HCT116 (cell line): ENCODE measurements around the gene HK2. TPM values are rescaled to one million over a fixed set of nuclear protein-coding genes. Genes with fewer than 3 reads are reported as not detected.
A peak's percentile ranks its signal among the peaks of the same experiment; 100 is the strongest.

Experiments
- ATAC-seq: fragments of 200-7000 bp; cut with Tn5 transposase; 2 replicates; pipeline ENCODE4 v1.9.1; 2020; ENCODE audit warnings: mild to moderate bottlenecking, moderate library complexity
- BruUV-seq: library from RNA; stranded (reverse); fragments of 400-500 nt; replicated peaks from 2 replicates; lab custom pipeline; 2021; lab: Mats Ljungman, UMichigan
- CTCF ChIA-PET: fragments of 300-600 bp; sonication (Branson Sonifier 250); formaldehyde crosslinking; loops from one replicate; lab custom pipeline; 2021; ENCODE audit warnings: antibody characterized with exemption; lab: Charles Lee
- POLR2A ChIA-PET: fragments of 300-600, 350-600 bp; sonication (Branson Sonifier 250); formaldehyde crosslinking; loops from one replicate; lab custom pipeline; 2021; ENCODE audit warnings: antibody characterized with exemption; lab: Charles Lee
- RAD21 ChIA-PET, 2 experiments: fragments of 300-600 bp; sonication (Branson Sonifier 250); formaldehyde crosslinking; loops; one replicate each; lab custom pipeline; 2023; ENCODE audit warnings: low total read pairs in 2 of 2; ENCODE audit not compliant: uncharacterized antibody in 2 of 2, unreplicated experiment in 2 of 2, low non-redundant PET in 1 of 2; lab: Charles Lee
- DNase-seq: peaks from one replicate; pipeline ENCODE4 v3.0.0-alpha.2; 2010; ENCODE audit warnings: low read depth, low spot score
- H2AFZ ChIP-seq: fragments of 200-600 bp; shearing (Covaris generic), sonication (generic); 2 replicates; pipeline ENCODE4 v1.6.1; 2017; ENCODE audit warnings: low read depth, mixed run types, mixed read lengths, antibody characterized with exemption, low read length; ENCODE audit not compliant: poor library complexity, severe bottlenecking
- H3K27ac ChIP-seq: 2 replicates; pipeline ENCODE4 v1.5.1; 2012; ENCODE audit warnings: low read depth, low read length
- H3K27me3 ChIP-seq: fragments of 200-600 bp; sonication (generic); 2 replicates; pipeline ENCODE4 v1.6.1; 2016; ENCODE audit warnings: mixed run types, low read length, mixed read lengths; ENCODE audit not compliant: insufficient read depth
- H3K36me3 ChIP-seq, 2 experiments: fragments of 200-500 bp in 1 of 2; fragments of 200-600 bp in 1 of 2; sonication (Bioruptor generic) in 1 of 2; sonication (generic) in 1 of 2; 2 replicates each; pipeline versions ENCODE4 v1.5.1 to v1.6.1; 2014 to 2016; ENCODE audit warnings: low read length in 2 of 2, inconsistent platforms in 1 of 2, mixed read lengths in 1 of 2, mixed run types in 1 of 2; ENCODE audit not compliant: insufficient read depth in 2 of 2, control insufficient read depth in 1 of 2
- H3K4me1 ChIP-seq, 2 experiments: fragments of 200-600 bp in 1 of 2; sonication (generic) in 1 of 2; 2 replicates each; pipeline versions ENCODE4 v1.5.1 to v1.6.1; 2012 to 2017; ENCODE audit warnings: low read length in 2 of 2, inconsistent platforms in 1 of 2, mild to moderate bottlenecking in 1 of 2, mixed read lengths in 1 of 2, mixed run types in 1 of 2, moderate library complexity in 1 of 2; ENCODE audit not compliant: insufficient read depth in 2 of 2, control insufficient read depth in 1 of 2
- H3K4me2 ChIP-seq: fragments of 200-600 bp; sonication (generic); 2 replicates; pipeline ENCODE4 v1.6.1; 2017; ENCODE audit warnings: mixed run types, low read length, mixed read lengths
- H3K4me3 ChIP-seq, 2 experiments: fragments of 200-600 bp in 1 of 2; sonication (generic) in 1 of 2; replicated peaks in 1 of 2; 2 replicates each; pipeline ENCODE4 v1.5.1; 2011 to 2016; ENCODE audit warnings: low read length in 2 of 2, control low read depth in 1 of 2, low read depth in 1 of 2, mild to moderate bottlenecking in 1 of 2, mixed read lengths in 1 of 2, mixed run types in 1 of 2
- H3K79me2 ChIP-seq: fragments of 200-600 bp; sonication (generic); 2 replicates; pipeline ENCODE4 v1.6.1; 2017; ENCODE audit warnings: mild to moderate bottlenecking, mixed run types, low read length, moderate library complexity, mixed read lengths; ENCODE audit not compliant: insufficient read depth
- H3K9ac ChIP-seq: fragments of 200-600 bp; sonication (generic); 2 replicates; pipeline ENCODE4 v1.6.1; 2016; ENCODE audit warnings: low read length, mixed read lengths
- H3K9me2 ChIP-seq: fragments of 200-600 bp; sonication (generic), shearing (Covaris generic); 2 replicates; pipeline ENCODE4 v1.6.1; 2017; ENCODE audit warnings: mixed run types, mild to moderate bottlenecking, moderate library complexity; ENCODE audit not compliant: insufficient read depth
- H3K9me3 ChIP-seq, 2 experiments: fragments of 200-500 bp in 1 of 2; fragments of 200-600 bp in 1 of 2; sonication (Bioruptor generic) in 1 of 2; sonication (generic) in 1 of 2; 2 replicates each; pipeline ENCODE4 v1.6.1; 2014 to 2017; ENCODE audit warnings: low read length in 2 of 2, mixed read lengths in 2 of 2, inconsistent platforms in 1 of 2, low read depth in 1 of 2, mild to moderate bottlenecking in 1 of 2, mixed run types in 1 of 2, moderate library complexity in 1 of 2; ENCODE audit not compliant: control insufficient read depth in 1 of 2, insufficient read depth in 1 of 2
- H4K20me1 ChIP-seq: fragments of 200-600 bp; sonication (generic), shearing (Covaris generic); 2 replicates; pipeline ENCODE4 v1.6.1; 2017; ENCODE audit warnings: mixed run types, mild to moderate bottlenecking, moderate library complexity; ENCODE audit not compliant: insufficient read depth
- ELF1 ChIP-seq: IDR thresholded peaks from 2 replicates; pipeline ENCODE4 v1.6.1; 2012; ENCODE audit warnings: low read depth, borderline replicate concordance
- EZH2phosphoT487 ChIP-seq: fragments of 200-600 bp; IDR thresholded peaks from 2 replicates; pipeline ENCODE4 v1.6.1; 2018; ENCODE audit warnings: antibody characterized with exemption, borderline replicate concordance
- JUND ChIP-seq: IDR thresholded peaks from 2 replicates; pipeline ENCODE4 v1.6.1; 2012
- POLR2A ChIP-seq: IDR thresholded peaks from 2 replicates; pipeline ENCODE4 v1.7.0; 2011; ENCODE audit warnings: borderline replicate concordance; ENCODE audit not compliant: insufficient read depth, insufficient read length; ENCODE audit errors: extremely low read depth
- POLR2AphosphoS5 ChIP-seq: IDR thresholded peaks from 2 replicates; pipeline ENCODE4 v1.6.1; 2011; ENCODE audit warnings: mild to moderate bottlenecking, low read depth, low read length, moderate library complexity
- RAD21 ChIP-seq: IDR thresholded peaks from 2 replicates; pipeline ENCODE4 v1.6.1; 2012; ENCODE audit warnings: low read depth, mild to moderate bottlenecking
- SIN3A ChIP-seq: IDR thresholded peaks from 2 replicates; pipeline ENCODE4 v1.6.1; 2012; ENCODE audit warnings: low read depth
- SRF ChIP-seq: IDR thresholded peaks from 2 replicates; pipeline ENCODE4 v1.6.1; 2012; ENCODE audit warnings: low read depth
- intact Hi-C: fragments of 100-400 bp; cut with micrococcal nuclease; formaldehyde crosslinking; loops from 2 replicates; pipeline ENCODE4 v1.10.0; 2022
- total RNA-seq: library from RNA; stranded (reverse); gene quantifications from one replicate; pipeline ENCODE4 v1.2.1, GENCODE V29; 2021; ENCODE audit not compliant: unreplicated experiment
- TF ChIP-seq, protein P1 (sequence below): IDR thresholded peaks from 2 replicates; pipeline ENCODE4 v1.6.1; 2012
- TF ChIP-seq, protein P2 (sequence below): IDR thresholded peaks from 2 replicates; pipeline ENCODE4 v1.6.1; 2011; ENCODE audit warnings: mild to moderate bottlenecking, low read length, moderate library complexity; ENCODE audit not compliant: insufficient replicate concordance; ENCODE audit errors: extremely low read depth
- TF ChIP-seq, protein P3 (sequence below): IDR thresholded peaks from 2 replicates; pipeline ENCODE4 v1.6.1; 2012

The HK2 gene
- total RNA-seq, 1 experiment from 2014 or later: 42.5 TPM

DNA sequence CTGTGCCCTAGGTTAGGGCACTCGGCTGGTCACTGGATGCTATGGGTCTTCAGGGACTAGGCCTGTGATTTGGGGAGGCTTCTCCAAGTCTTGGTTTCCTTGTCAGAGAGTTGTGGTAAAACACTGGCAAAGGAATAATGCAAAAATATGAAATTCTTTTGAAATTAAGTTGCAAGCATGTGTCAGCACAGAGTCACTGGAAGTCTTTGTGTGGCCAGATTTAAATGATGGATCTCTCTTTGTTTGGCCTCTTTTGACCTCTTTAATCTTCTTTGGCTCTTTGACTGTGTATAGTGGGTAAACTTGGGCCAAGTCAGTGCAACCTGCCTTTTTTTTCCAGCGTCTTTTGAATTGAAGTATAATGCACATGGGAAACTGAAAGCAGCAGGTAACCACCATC, 12.1 kb downstream of the HK2 start (continued):
- TF ChIP-seq RAD21 (no peak), POLR2AphosphoS5 (no peak)

GRCh38 chr2:74846481-74846880, 12.6 kb downstream of the HK2 start:
- no peak overlapping the region for H2AFZ ChIP-seq
- no TSS peak for BruUV-seq
- H3K36me3 ChIP-seq: no peaks in the 10 kb centered on the region; a peak in 1 of 4 replicates
- no peaks in the 10 kb centered on the region for H3K27me3 ChIP-seq
- ChIA-PET CTCF (no interaction called here), POLR2A (no interaction called here), RAD21 (no interaction called here)
- no peaks in the 10 kb centered on the region for H3K9me3 ChIP-seq
- no peak overlapping the region for H3K9ac ChIP-seq
- H4K20me1 ChIP-seq: peaks cover 3% of the 10 kb centered on the region; the same call in 1 of the 2 replicates
- no peak overlapping the region for H3K4me3 ChIP-seq
- peak overlapping the region; percentile 76 for H3K4me2 ChIP-seq
- peaks cover 98% of the 10 kb centered on the region for H3K79me2 ChIP-seq
- ATAC-seq: no peak
- no peak for DNase-seq
- intact Hi-C loops: no loop called here
- TF ChIP-seq JUND (no peak), SIN3A (no peak), SRF (no peak), EZH2phosphoT487 (no peak), POLR2A (no peak), ELF1 (no peak)
- TF ChIP-seq, protein P1, sequence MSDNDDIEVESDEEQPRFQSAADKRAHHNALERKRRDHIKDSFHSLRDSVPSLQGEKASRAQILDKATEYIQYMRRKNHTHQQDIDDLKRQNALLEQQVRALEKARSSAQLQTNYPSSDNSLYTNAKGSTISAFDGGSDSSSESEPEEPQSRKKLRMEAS: no peak
- TF ChIP-seq, protein P2, sequence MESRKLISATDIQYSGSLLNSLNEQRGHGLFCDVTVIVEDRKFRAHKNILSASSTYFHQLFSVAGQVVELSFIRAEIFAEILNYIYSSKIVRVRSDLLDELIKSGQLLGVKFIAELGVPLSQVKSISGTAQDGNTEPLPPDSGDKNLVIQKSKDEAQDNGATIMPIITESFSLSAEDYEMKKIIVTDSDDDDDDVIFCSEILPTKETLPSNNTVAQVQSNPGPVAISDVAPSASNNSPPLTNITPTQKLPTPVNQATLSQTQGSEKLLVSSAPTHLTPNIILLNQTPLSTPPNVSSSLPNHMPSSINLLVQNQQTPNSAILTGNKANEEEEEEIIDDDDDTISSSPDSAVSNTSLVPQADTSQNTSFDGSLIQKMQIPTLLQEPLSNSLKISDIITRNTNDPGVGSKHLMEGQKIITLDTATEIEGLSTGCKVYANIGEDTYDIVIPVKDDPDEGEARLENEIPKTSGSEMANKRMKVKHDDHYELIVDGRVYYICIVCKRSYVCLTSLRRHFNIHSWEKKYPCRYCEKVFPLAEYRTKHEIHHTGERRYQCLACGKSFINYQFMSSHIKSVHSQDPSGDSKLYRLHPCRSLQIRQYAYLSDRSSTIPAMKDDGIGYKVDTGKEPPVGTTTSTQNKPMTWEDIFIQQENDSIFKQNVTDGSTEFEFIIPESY: no peak
- TF ChIP-seq, protein P3, sequence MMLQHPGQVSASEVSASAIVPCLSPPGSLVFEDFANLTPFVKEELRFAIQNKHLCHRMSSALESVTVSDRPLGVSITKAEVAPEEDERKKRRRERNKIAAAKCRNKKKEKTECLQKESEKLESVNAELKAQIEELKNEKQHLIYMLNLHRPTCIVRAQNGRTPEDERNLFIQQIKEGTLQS: no peak
- H3K9me2 ChIP-seq: no peaks in the 10 kb centered on the region
- H3K27ac ChIP-seq: no peak overlapping the region; the same call in 1 of the 2 replicates
- peaks cover 37 to 73% of the 10 kb centered on the region in 2 experiments for H3K4me1 ChIP-seq
